OCI-LY1 (cell line): Measurements from ENCODE around the gene ZBTB3.

Experiments used
- H2AFZ ChIP-seq: fragments of 200-600 bp; sonication (generic), shearing (Covaris generic); 2 replicates; pipeline ENCODE4 v1.6.0; 2014; ENCODE audit warnings: antibody characterized with exemption, mild to moderate bottlenecking, low read length
- H3F3A ChIP-seq: fragments of 200-600 bp; sonication (generic), shearing (Covaris generic); 2 replicates; pipeline ENCODE4 v1.6.0; 2014; ENCODE audit warnings: mild to moderate bottlenecking, antibody characterized with exemption, low read length, moderate library complexity; ENCODE audit not compliant: insufficient read depth
- H3K27ac ChIP-seq: fragments of 200-600 bp; sonication (generic); 2 replicates; pipeline ENCODE4 v1.5.1; 2014; ENCODE audit warnings: low read length, mixed run types, mild to moderate bottlenecking, low read depth; ENCODE audit not compliant: poor library complexity, severe bottlenecking
- H3K27me3 ChIP-seq: fragments of 200-600 bp; sonication (generic); 2 replicates; pipeline ENCODE4 v1.6.0; 2014; ENCODE audit warnings: antibody characterized with exemption, mild to moderate bottlenecking, low read length, moderate library complexity; ENCODE audit not compliant: insufficient read depth
- H3K36me3 ChIP-seq: fragments of 200-600 bp; sonication (generic); 2 replicates; pipeline ENCODE4 v1.6.1; 2014; ENCODE audit warnings: mild to moderate bottlenecking, antibody characterized with exemption, low read length, moderate library complexity, mixed read lengths; ENCODE audit not compliant: insufficient read depth
- H3K4me1 ChIP-seq: fragments of 200-600 bp; sonication (generic); 2 replicates; pipeline ENCODE4 v1.5.1; 2014; ENCODE audit warnings: mild to moderate bottlenecking, low read length, moderate library complexity; ENCODE audit not compliant: insufficient read depth, severe bottlenecking
- H3K4me2 ChIP-seq: fragments of 200-600 bp; sonication (generic), shearing (Covaris generic); 2 replicates; pipeline ENCODE4 v1.6.1; 2014; ENCODE audit warnings: low read length
- H3K4me3 ChIP-seq: fragments of 200-600 bp; sonication (generic); 2 replicates; pipeline ENCODE4 v1.5.1; 2014; ENCODE audit warnings: low read length, low read depth, mild to moderate bottlenecking, mixed read lengths; ENCODE audit not compliant: poor library complexity, severe bottlenecking
- H3K79me2 ChIP-seq: fragments of 200-600 bp; shearing (Covaris generic); 2 replicates; pipeline ENCODE4 v1.6.1; 2016; ENCODE audit warnings: mixed run types, low read length, mixed read lengths; ENCODE audit not compliant: insufficient read depth
- H3K9ac ChIP-seq: fragments of 200-600 bp; sonication (generic), shearing (Covaris generic); 2 replicates; pipeline ENCODE4 v1.6.1; 2014; ENCODE audit warnings: mild to moderate bottlenecking, low read length, mixed read lengths
- H3K9me2 ChIP-seq: fragments of 200-600 bp; sonication (generic), shearing (Covaris generic); 2 replicates; pipeline ENCODE4 v1.6.1; 2014; ENCODE audit warnings: low read depth, mild to moderate bottlenecking, low read length, mixed read lengths
- H3K9me3 ChIP-seq: fragments of 200-600 bp; shearing (Covaris generic); 2 replicates; pipeline ENCODE4 v1.6.1; 2014; ENCODE audit warnings: low read length, mixed read lengths
- H4K20me1 ChIP-seq: fragments of 200-600 bp; sonication (generic), shearing (Covaris generic); 2 replicates; pipeline ENCODE4 v1.6.0; 2016; ENCODE audit warnings: mild to moderate bottlenecking, low read length; ENCODE audit not compliant: insufficient read depth
- CTCF ChIP-seq: fragments of 200-600 bp; sonication (generic), shearing (Covaris generic); IDR thresholded peaks from 2 replicates; pipeline ENCODE4 v1.5.1; 2017; ENCODE audit warnings: mild to moderate bottlenecking, antibody characterized with exemption, low read length, moderate library complexity, mixed read lengths
- EZH2 ChIP-seq: fragments of 200-600 bp; sonication (generic), shearing (Covaris generic); IDR thresholded peaks from 2 replicates; pipeline ENCODE4 v1.8.0; 2017; ENCODE audit warnings: borderline replicate concordance, mixed run types, mild to moderate bottlenecking, antibody characterized with exemption, low read length, moderate library complexity, mixed read lengths

The ZBTB3 gene

GRCh38 chr11:62778441-62778840 lies 24.5 kb upstream of the ZBTB3 start:
- no peak overlapping the region for H2AFZ ChIP-seq
- H3K4me2 ChIP-seq: no peak overlapping the region
- no peaks in the 10 kb centered on the region for H3K9me2 ChIP-seq
- H3K27me3 ChIP-seq: no peaks in the 10 kb centered on the region
- no peaks in the 10 kb centered on the region for H3K79me2 ChIP-seq
- H3K4me1 ChIP-seq: no peaks in the 10 kb centered on the region
- no peaks in the 10 kb centered on the region for H3F3A ChIP-seq
- peaks cover 28% of the 10 kb centered on the region; the same call in 1 of the 2 replicates for H3K36me3 ChIP-seq
- no peak overlapping the region for H3K9ac ChIP-seq
- no peaks in the 10 kb centered on the region for H3K9me3 ChIP-seq
- H3K4me3 ChIP-seq: no peak overlapping the region
- no peaks in the 10 kb centered on the region for H4K20me1 ChIP-seq
- TF ChIP-seq CTCF: no peak
- no peak overlapping the region for H3K27ac ChIP-seq

GRCh38 chr11:62777389-62777788 lies 23.4 kb upstream of the ZBTB3 start:
- Histone ChIP-seq H3F3A (no peaks in the 10 kb centered on the region), H3K27ac (no peak overlapping the region), H2AFZ (no peak overlapping the region), H3K4me1 (peaks cover 3% of the 10 kb centered on the region), H3K79me2 (no peaks in the 10 kb centered on the region), H4K20me1 (no peaks in the 10 kb centered on the region), H3K36me3 (peaks cover 22% of the 10 kb centered on the region; the same call in 1 of the 2 replicates), H3K9ac (no peak overlapping the region), H3K27me3 (no peaks in the 10 kb centered on the region), H3K9me2 (no peaks in the 10 kb centered on the region), H3K4me2 (no peak overlapping the region), H3K4me3 (no peak overlapping the region), H3K9me3 (no peaks in the 10 kb centered on the region)
- TF ChIP-seq CTCF (no peak), EZH2 (no peak)

GRCh38 chr11:62775646-62776045 lies 21.7 kb upstream of the ZBTB3 start:
- Histone ChIP-seq H3K27ac (no peak overlapping the region), H3K4me3 (no peak overlapping the region), H3K9me3 (no peaks in the 10 kb centered on the region), H3K9ac (no peak overlapping the region), H2AFZ (no peak overlapping the region), H3K4me1 (peaks cover 16% of the 10 kb centered on the region), H3F3A (no peaks in the 10 kb centered on the region), H4K20me1 (no peaks in the 10 kb centered on the region), H3K9me2 (no peaks in the 10 kb centered on the region), H3K36me3 (peaks cover 14% of the 10 kb centered on the region; the same call in 1 of the 2 replicates), H3K79me2 (no peaks in the 10 kb centered on the region), H3K27me3 (no peaks in the 10 kb centered on the region), H3K4me2 (no peak overlapping the region)
- TF ChIP-seq CTCF (no peak), EZH2 (no peak)
